ENCODE results near the gene ATP5ME.
A peak's percentile ranks its signal among the peaks of the same experiment; 100 is the strongest.
"Not testable (repeated sequence)": the region's sequence is repeated elsewhere in the genome, so short reads cannot be mapped to it uniquely, and the experiment has no call there.

Gene ATP5ME

GRCh38 chr4:674172-675035, at the start of gene ATP5ME, which contains the start of gene MYL5:
ATP5ME (minus strand) TSS chr4:674276; CDS start chr4:674247, 29 bp downstream.
MYL5 (plus strand) TSS chr4:674542; CDS start chr4:678027, 3,485 bp downstream.
- intact Hi-C loops (cut with DNase I), result loop anchor here (10.0 kb wide), 2 partner anchors 70 to 200 kb away; no protein-coding TSS in a partner anchor
- peak; percentile 91 to 99 (median 95) for DNase-seq

GRCh38 chr4:722851-723360, 48.8 kb upstream of the ATP5ME start:
- no peak for DNase-seq
- intact Hi-C loops (cut with DNase I), result no loop called here

- intact Hi-C loops (cut with DNase I), result no loop called here
- peak in 5 of 10 donors; percentile 36 to 89 (median 53) for DNase-seq
These were observed 48.2 kb upstream of the ATP5ME start for GRCh38 chr4:722169-722725.

GRCh38 chr4:721261-722168, 47.4 kb upstream of the ATP5ME start:
- DNase-seq, result peak in 6 of 10 donors; percentile 45 to 92 (median 60)
- intact Hi-C loops (cut with DNase I), result no loop called here

- intact Hi-C loops (cut with DNase I), result no loop called here
- DNase-seq, result no peak
These were observed 46.2 kb upstream of the ATP5ME start for GRCh38 chr4:720111-720860.

GRCh38 chr4:718460-718859, 44.4 kb upstream of the ATP5ME start:
- peak in 1 of 10 donors; percentile 33 for DNase-seq
- intact Hi-C loops (cut with DNase I), result no loop called here

- intact Hi-C loops (cut with DNase I), result no loop called here
- DNase-seq, result peak in 1 of 10 donors; percentile 65
These were observed 43.7 kb upstream of the ATP5ME start for GRCh38 chr4:717601-718320.

GRCh38 chr4:714087-714486, 40.0 kb upstream of the ATP5ME start:
- intact Hi-C loops (cut with DNase I), result no loop called here
- peak in 1 of 10 donors; percentile 35 for DNase-seq

- peak in 2 of 10 donors; percentile 46 to 71 for DNase-seq
- intact Hi-C loops (cut with DNase I), result no loop called here
These were observed 39.0 kb upstream of the ATP5ME start for GRCh38 chr4:712916-713632.

GRCh38 chr4:712093-712492, 38.0 kb upstream of the ATP5ME start:
- intact Hi-C loops (cut with DNase I), result no loop called here
- no peak for DNase-seq

GRCh38 chr4:710916-711315, 36.8 kb upstream of the ATP5ME start:
- DNase-seq, result peak in 2 of 10 donors; percentile 40 to 64
- intact Hi-C loops (cut with DNase I), result no loop called here

GRCh38 chr4:710116-710515, 36.0 kb upstream of the ATP5ME start:
- intact Hi-C loops (cut with DNase I), result no loop called here
- DNase-seq, result peak in 2 of 10 donors; percentile 14 to 42

- DNase-seq, result peak in 2 of 10 donors; percentile 16 to 32
- intact Hi-C loops (cut with DNase I), result no loop called here
These were observed 35.3 kb upstream of the ATP5ME start for GRCh38 chr4:709348-709747.

- intact Hi-C loops (cut with DNase I), result no loop called here
- DNase-seq, result peak in 1 of 10 donors; percentile 41
These were observed 34.5 kb upstream of the ATP5ME start for GRCh38 chr4:708631-708933.

GRCh38 chr4:707929-708630, 34.0 kb upstream of the ATP5ME start:
- DNase-seq, result peak in 2 of 10 donors; percentile 21 to 75
- intact Hi-C loops (cut with DNase I), result no loop called here

- peak in 2 of 10 donors; percentile 60 to 69 for DNase-seq
- intact Hi-C loops (cut with DNase I), result no loop called here
These were observed 32.9 kb upstream of the ATP5ME start for GRCh38 chr4:706834-707598.

- intact Hi-C loops (cut with DNase I), result not testable (repeated sequence)
- peak in 2 of 10 donors; percentile 39 to 74 for DNase-seq
These were observed 32.1 kb upstream of the ATP5ME start for GRCh38 chr4:706083-706633.

Data from posterior cingulate gyrus (tissue), 11 donors.